ENCODE results near the gene DMXL2.
A peak's percentile ranks its signal among the peaks of the same experiment; 100 is the strongest.
"Not testable (repeated sequence)": the region's sequence is repeated elsewhere in the genome, so short reads cannot be mapped to it uniquely, and the experiment has no call there.

DMXL2 gene

GRCh38 chr15:51577636-51578304, 44.8 kb downstream of the DMXL2 start:
- FAIRE-seq (no peak), DNase-seq (ENCODE audit: low spot score) (no peak)

DNA sequence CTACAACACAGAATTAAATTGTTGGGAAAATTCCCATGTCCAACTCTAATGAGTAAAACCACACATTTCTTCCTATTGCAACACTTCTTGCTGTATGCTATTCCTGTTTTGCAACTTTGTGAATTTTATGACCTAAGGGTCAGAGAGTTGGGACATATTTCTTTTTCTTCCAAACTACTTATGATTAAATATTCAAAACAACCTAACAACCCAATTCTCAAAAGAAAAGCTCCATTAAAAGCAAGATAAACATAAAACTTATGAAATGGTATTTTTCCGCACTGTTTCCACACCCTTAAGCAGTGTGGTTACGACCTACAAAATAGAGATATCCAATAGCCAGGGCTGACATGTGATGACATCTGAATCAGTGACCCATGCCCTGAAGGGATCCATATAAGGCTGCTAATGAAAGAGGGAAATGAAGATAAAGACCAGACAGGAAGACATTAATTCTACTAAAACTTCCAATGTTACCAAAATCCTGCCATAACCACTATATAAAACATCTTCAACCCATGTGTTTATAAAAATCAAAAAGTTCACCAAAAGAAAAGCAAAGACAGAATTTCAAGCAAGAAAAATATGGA, 45.6 kb downstream of the DMXL2 start:
- FAIRE-seq (no peak), DNase-seq (ENCODE audit: low spot score) (no peak)

- FAIRE-seq = no peak
- DNase-seq (ENCODE audit: low spot score) = no peak
Measured at GRCh38 chr15:51576286-51576850, 46.2 kb downstream of the DMXL2 start.

GRCh38 chr15:51575775-51576174, 46.8 kb downstream of the DMXL2 start:
- no peak for DNase-seq (ENCODE audit: low spot score)
- FAIRE-seq = no peak

DNA sequence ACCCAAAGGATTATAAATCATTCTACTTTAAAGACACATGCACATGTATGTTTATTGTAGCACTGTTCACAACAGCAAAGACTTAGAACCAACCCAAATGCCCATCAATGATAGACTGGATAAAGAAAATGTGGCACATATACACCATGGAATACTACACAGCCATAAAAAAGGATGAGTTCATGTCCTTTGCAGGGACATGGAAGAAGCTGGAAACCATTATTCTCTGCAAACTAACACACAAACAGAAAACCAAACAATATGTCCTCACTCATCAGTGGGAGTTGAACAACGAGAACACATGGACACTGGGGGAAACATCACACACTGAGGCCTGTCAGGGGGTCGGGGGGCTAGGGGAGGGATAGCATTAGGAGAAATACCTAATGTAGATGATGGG, 49.2 kb downstream of the DMXL2 start:
- not testable (repeated sequence) for FAIRE-seq; DNase-seq (ENCODE audit: low spot score)

DNA sequence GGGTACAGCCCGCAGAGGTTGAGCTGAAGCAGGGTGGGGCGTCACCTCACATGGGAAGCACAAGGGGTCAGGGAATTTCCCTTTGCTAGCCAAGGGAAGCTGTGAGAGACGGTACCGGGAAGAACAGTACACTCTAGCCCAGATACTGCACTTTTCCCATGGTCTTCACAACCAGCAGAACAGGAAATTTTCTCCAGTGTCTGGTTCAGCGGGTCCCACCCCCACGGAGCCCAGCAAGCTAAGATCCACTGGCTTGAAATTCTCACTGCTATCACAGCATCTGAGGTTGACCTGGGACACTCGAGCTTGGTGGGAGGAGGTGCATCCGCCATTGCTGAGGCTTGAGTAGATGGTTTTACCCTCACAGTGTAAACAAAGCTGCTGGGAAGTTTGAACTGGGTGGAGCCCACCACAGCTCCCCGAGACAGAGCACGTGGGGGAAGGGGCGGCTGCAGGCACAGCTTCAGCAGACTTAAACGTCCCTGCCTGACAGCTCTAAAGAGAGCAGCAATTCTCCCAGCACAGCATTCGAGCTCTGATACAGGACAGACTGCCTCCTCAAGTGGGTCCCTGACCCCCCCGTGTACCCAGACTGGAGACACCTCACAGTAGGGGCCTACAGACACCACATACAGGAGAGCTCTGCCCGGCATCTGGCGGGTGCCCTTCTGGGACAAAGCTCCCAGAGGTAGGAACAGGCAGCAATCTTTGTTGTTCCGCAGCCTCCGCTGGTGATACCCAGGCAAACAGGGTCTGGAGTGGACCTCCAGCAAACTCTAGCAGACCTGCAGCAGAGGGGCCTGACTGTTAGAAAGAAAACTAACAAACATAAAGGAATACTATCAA, 53.4 kb downstream of the DMXL2 start:
- not testable (repeated sequence) for FAIRE-seq; DNase-seq (ENCODE audit: low spot score)

GRCh38 chr15:51561271-51561670, 61.3 kb downstream of the DMXL2 start:
- FAIRE-seq (no peak), DNase-seq (ENCODE audit: low spot score) (peak; percentile 3)

DNA sequence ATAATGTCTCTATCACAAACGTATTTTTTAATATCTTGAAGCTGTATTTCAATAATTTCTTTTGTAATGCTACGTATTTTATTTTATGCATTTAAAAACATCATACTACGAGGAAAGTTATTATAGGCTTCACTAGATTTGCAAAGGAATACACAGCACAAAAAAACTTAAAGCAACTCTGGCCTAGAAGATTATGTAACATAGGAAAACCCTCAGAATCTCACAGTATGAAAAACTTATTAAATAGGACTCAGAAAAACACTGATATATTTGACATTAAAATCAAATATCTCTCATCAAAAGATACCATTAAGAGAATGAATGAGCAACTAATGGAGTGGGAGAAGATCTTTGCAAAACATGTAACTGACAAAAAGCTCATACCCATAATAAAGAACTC, 63.7 kb downstream of the DMXL2 start:
- DNase-seq (ENCODE audit: low spot score) (no peak), FAIRE-seq (no peak)

DNA sequence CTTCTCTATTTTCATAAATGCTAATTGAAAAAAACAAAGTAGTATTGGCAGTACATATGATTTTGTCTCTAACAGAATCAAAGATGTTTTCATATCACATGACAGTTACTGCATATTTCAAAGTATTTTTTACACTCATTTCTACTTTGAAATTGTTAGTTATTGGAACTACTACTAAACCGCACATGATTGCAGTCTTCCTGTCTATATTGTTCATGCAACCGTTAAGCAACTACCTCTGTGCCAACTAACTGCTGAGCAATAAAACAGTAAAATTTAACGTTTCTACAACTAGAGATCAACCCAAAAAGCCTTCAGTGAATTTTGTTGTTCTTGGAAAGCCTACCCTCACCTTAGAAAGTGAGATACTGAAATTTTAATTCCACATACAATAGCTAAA, 64.2 kb downstream of the DMXL2 start:
- FAIRE-seq (no peak), DNase-seq (ENCODE audit: low spot score) (no peak)

- DNase-seq (ENCODE audit: low spot score) = no peak
- FAIRE-seq = no peak
Measured at GRCh38 chr15:51550841-51551240, 71.7 kb downstream of the DMXL2 start.

DNA sequence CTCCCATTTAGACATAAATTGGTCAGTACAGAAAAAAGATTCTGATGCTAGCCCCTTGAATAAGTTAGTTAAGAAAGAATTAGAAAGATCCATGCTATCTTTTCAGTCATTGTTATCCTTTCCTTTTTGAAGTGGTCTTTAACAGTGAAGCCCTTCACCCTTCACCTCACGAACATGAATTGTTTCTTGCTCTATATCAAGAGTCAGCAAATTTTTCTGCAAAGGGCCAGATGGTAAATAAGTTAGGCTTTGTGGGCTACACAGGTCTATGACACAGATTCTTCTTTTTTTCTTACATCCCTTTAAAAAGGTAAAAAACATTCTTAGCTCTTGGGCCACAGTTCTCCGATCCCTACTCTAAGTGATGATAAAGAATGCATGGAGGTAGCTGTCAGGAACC, 74.9 kb downstream of the DMXL2 start:
- FAIRE-seq = no peak
- no peak for DNase-seq (ENCODE audit: low spot score)

DNA sequence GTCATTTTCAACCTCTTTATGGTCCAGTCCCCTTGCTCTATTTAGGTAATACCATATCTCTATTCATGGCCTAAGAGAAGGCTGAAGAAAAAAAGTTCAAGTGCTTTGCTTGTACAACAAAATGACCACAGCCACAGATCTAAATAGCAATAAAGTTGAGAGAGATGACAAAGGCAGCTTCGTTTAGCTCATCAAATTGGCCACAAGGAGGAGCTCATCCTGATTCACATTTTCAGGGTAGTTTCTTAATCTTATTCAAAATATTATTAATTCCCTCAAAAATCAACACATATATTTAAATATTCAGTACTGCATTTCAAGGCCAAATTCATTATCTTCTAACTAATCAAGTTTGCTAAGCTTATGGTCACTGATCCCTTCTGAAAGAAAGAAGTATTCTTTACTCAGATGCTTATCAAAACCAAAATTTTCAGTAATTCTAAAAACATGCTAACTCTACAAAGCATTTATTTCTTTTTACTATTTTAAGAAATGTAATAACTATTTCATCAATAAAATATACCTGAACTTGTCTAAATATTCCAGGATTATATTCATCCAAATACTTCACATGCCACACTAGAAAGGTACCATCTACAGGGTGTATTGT, 85.5 kb downstream of the DMXL2 start:
- DNase-seq (ENCODE audit: low spot score) (peak; percentile 6), FAIRE-seq (no peak)

DNA sequence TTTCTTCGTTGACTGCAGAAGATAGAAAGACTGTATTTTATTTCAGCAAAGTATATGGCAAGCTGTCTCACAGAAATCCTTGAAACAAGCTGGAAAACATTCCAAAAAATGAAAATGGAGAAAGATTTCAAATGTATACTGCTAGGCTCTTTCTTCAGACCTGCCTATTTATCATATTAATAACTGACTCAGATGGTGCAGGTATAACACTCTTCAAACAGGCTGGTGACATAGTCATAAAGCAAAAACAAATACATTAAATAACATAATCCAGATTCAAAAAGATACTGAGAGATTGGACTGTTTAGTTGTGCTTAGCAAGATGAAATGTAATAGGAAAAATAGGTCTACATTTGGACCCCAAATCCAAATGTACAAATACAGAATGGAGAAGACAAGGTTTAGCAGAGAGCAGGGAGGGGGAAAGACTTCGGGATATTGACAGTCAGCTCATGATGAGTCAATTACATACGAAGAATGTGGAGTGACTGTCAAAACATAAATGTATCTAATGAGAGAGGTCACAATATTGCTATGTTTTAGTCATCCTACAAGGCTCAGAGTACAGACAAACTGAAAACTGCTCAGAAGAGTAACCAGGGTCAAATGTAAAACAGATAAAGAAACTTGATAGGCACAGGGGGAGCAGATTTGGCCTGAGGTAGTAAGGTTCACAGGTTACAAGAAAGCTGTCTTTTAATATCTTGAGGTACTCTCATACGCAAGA, 88.7 kb downstream of the DMXL2 start:
- FAIRE-seq = no peak
- DNase-seq (ENCODE audit: low spot score) = no peak

GRCh38 chr15:51526955-51527354, 95.6 kb downstream of the DMXL2 start:
- FAIRE-seq (no peak), DNase-seq (ENCODE audit: low spot score) (no peak)

- no peak for FAIRE-seq
- no peak for DNase-seq (ENCODE audit: low spot score)
Measured at GRCh38 chr15:51524376-51524775, 98.2 kb downstream of the DMXL2 start.

- no peak for FAIRE-seq
Measured at GRCh38 chr15:51516291-51516690, 106.3 kb downstream of the DMXL2 start.

GRCh38 chr15:51505251-51505650, 117.3 kb downstream of the DMXL2 start:
- FAIRE-seq (no peak), DNase-seq (ENCODE audit: low spot score) (no peak)

More at GRCh38 chr15:51516291-51516690, 106.3 kb downstream of the DMXL2 start:
- DNase-seq (ENCODE audit: low spot score) = no peak

DNA sequence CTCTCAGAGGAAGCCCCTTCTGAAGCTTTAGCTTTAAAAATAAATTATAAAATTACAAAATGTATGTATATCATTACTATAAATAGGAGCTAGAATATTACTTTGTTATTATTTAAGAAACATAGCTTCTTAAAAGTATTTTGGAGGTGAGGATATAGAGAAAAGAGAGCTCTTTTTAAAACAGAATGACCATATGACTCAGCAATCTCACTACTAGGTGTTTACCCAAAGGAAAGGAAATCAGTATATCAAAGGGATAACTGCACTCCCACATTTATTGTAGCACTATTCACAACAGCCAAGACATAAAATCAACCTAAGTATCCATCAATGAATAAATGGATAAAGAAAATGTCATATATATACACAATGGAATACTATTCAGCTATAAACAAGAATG, 119.6 kb downstream of the DMXL2 start:
- no peak for DNase-seq (ENCODE audit: low spot score)
- FAIRE-seq = no peak

GRCh38 chr15:51499379-51499976, 123.1 kb downstream of the DMXL2 start:
- FAIRE-seq = no peak
- peak; percentile 29 for DNase-seq (ENCODE audit: low spot score)

DNA sequence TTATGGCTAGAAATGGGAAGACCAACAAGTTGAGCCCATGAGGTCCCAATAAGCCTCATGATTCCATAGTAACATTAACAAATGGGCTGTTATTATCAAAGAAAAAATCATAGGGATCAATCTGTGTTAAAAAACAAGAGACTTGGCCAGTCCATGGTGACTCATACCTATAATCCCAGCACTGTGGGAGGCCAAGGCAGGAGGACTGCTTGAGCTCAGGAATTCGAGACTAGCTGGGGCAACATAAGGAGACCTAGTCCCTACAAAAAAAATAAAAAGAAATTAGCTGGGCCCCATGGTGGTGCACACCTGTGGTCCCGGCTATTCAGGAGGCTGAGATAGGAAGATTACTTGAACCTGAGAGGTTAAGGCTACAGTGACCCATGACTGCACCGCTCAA, 124.8 kb downstream of the DMXL2 start:
- DNase-seq (ENCODE audit: low spot score) = no peak
- no peak for FAIRE-seq

DNA sequence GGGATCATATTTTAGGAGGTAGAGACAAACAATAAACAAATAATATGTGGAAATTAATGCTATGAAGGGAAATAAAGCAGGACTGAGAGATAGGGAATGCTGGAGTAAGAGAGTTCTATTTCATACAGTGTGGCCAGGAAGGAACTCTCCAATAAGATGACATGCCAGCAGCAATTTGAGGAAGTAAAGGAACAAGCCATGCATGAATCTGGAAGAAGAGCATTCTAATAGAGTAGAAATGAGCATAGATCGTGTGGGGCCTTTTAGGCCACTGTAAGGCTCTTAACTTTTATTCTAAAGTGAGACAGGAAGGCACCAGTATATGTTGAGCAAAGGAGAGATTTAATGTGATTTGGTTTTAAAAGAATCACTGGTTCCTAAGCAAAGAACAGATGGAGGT, 126.3 kb downstream of the DMXL2 start:
- no peak for DNase-seq (ENCODE audit: low spot score)
- FAIRE-seq = no peak

Data from urothelium cell line (cell line).